NCI-H446 treated with DMSO at 0.1 percent for 48 hours (cell line): ENCODE results near the gene MATCAP1.

Experiments used
- DNase-seq: peaks from one replicate; lab custom pipeline; 2025; lab: John Stamatoyannopoulos, UW

Gene MATCAP1

DNA sequence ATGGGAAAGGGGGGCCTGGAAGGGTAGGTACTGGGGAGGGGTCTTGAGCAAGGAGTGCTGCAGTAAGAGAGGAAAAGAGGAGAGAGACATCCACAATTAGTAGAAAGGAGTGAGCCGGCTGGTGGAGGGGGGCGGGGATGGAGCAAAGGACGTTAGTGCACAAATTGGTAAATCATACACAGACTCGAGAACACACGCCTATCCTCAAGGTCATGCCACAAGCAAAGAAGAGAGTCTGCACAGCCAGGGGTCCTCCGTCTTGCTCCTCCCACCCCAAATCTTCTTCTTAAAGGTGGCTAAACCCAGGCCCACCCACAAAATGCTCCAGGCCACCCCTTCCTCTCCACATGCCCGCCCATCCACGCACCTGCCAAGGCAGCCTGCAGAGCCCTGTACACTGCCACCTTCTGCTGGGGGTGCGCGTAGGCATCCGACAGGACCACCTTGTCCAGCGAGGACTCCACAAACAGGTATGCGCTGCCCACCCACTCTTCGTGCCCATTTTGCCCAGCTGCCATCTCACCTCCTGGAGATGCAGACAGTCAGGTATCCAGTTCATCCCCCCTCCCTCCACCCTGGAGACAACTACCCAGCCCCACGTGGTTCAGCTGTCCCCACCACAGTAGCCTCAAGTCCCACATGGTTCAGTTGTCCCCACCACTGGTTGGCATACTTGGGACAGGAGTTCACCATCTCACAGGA lies 27.5 kb downstream of the MATCAP1 start:
- no peak for DNase-seq

DNA sequence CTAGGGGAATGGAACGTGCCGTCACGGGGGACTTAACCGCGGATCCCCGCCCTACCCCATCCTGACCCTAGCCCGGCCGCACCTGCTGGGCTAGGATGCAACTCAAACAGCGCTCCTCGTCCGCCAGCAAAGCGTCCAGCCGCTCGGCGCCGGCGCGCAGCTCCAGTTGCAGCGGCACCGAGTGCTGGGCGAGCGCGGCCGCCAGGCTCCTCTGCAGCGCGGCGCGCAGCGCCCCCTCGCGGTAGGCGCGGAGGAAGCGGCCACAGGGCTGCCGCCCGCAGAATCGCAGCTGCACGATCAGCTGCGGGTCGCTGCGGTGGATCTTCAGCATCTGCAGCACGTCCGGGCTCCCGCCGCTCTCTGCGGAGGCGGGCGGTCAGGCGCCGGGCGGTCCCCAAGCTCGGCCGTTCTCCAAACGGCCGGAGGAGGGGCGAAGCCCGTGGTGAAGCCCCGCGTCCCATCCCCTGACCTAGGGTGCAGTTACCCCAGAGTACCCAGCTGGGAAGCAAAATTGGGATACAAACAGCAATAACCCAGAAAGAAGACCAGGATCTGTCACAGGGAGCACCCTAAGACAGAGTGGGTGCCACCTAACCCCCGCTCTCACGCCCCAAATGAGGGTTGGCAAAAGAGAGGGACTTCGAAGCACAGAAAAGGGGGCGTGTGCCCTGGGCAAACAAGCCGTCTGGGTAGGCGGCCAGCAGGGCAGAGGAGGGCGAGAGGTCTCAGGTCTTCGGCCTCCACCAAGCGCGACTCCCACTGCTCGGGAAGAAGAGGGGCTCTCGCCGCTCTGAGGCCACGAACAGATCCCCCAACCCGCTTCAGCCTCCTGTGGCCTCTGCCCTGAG lies 28.2 kb downstream of the MATCAP1 start:
- DNase-seq: peak; percentile 9

DNA sequence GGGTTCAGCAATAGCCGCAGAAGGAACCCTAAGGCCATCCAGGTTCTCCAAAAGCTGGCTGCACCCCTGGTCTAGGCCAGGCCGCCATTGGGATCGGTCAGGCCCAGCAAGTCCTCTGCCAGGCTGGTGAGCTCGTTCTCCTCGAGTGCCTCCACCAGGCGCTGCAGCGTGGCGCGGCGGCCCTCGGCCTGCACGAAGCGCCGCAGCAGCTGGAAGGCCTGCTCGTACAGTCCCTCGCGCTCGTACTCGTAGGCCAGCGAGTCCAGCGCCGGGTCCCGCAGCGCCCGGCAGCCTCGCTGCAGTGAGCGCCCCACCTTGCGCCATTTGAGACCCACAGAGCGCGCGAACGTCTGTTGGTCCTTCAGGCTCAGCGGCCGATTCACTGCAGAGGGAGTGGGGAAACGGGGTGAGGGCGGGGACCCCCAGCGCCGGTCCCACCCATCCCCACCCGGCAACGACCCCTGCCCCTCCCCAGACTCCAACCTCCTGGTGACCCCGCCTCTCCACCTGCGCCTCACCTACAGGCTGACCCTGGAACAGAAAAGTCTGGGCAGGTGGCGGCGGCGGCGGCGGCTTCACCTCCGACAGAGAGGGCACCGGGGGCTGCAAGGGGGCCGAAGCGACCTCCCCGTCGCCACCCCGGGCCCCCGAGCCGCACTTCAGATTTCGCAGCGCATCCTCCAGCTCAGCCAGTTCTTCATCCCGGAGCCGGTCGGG lies 29.0 kb downstream of the MATCAP1 start:
- DNase-seq: no peak

DNA sequence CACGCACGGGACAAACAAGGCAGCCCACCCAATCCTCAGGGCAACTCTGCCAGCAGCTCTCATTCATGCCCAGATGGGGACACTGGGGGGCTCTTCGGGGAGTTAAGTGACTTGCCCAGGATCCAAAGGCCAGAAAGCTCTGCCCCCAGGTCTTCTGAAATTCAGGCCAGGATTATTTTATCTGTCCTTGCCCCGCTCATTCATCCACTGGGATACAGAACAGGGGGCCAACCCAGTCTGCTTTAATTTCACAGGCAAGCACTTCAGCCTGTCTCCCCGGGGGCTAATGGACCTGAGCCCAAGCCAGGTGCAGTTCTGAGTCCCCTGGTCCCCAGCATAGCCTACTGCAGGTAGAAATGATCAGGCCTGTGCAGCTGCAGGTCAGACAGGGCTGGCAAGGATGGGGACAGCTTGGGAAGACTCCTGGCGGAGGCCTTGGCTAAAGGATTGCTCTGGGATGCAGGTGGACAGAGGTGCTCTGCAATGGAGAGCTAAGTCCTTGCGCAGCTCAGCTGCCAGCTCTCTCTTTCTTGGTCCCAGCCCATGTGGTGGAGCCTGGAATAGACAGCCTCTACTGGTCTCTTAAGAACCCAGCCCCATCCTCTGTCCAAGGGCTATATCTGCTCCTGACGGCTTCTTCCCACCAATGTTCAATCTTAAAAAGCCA lies 32.2 kb downstream of the MATCAP1 start:
- no peak for DNase-seq

GRCh38 chr16:67150833-67151396 lies 32.8 kb downstream of the MATCAP1 start, which contains the start of gene B3GNT9:
Gene B3GNT9, minus strand, starts transcription at chr16:67150998. Its CDS starts 513 bp downstream, at chr16:67150485.
- peak; percentile 45 for DNase-seq

DNA sequence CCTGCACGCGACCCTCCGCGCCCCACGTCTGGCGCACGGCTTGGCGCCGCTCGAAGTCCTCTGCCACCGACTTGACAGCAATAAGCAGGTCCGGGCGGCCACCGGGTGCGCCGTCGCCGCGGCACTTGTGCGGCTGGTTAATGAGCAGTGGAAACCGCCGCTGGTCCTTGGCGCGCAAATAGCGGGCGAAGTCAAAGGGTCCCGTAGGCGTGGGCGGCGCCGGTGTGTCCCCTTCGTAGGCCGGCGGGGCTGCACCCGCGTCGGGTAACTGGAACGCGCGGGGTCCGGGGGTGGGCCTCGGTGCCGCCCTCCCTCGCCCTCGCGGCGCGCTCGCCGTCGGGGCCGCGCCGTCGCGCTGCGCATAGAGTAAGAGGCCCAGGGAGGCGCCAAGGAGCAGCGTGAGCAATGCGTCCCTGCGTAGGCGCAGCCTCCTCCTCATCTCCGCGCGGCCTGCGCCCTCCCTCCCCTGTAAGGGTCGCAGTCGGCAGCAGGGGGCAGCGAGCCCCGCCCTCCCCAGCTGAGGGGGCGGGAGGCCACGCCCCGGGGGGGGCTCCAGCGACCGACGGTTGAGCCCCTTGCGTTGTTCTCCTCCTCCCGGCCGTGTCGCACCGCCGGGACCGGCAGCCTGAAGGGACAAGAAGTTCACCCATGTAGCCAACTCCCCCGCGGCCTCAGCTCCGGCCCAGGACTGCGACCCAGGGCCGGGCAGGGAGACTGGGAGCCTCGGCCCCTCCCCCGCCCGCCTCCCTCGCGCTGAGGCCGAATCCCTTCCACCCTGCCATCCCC lies 33.5 kb downstream of the MATCAP1 start:
- DNase-seq: no peak

- no peak for DNase-seq
These were observed 34.3 kb downstream of the MATCAP1 start for GRCh38 chr16:67149276-67150046.

DNA sequence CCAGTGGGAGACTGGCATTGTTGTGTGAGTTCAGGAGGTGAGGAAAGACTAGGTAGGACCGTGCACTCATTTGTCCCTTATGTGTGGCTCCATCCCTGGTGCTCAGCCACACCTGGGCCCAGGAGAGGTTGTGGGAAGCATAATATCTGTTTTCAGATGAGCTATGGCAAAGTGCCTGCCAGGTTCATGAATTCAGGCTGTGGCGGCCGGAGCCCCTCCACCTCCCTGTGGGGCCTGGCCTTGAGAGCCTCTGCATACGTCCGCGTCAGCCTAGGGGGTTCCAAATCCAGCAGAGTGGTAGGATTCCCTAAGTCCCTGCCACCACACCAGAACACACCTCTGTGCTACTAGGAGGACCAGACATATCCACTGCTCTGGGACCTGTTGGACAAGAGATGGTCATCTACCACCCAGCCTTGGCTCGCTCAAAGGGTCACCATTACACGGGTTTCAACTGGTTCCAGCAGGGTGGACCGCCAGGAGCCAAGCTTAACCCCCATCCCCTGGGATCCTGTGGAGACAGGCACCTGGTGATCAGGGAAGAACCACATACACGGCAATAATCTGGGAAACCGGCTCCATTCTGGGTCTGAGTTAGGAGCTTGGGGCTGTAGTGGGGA lies 35.0 kb downstream of the MATCAP1 start:
- no peak for DNase-seq

DNA sequence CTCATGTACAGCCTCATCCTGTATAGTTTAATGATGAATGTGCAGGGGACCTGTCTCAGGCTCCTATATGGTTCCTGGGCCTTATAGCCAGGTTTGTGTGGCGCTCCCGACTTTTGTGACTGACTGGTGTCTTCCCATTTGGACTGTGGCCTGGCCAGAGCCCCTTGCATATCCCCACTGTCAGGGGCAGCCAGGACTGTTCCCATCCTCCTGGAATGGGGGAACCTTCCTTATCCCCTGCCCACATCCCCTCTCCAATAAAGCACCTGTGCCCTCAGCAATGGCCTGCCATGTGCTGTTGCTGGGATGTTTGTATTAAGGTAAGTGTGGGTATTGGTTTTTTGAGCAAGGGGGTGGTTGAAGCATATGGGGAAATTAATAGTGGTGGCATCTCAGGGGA lies 35.5 kb downstream of the MATCAP1 start:
- DNase-seq: no peak

DNA sequence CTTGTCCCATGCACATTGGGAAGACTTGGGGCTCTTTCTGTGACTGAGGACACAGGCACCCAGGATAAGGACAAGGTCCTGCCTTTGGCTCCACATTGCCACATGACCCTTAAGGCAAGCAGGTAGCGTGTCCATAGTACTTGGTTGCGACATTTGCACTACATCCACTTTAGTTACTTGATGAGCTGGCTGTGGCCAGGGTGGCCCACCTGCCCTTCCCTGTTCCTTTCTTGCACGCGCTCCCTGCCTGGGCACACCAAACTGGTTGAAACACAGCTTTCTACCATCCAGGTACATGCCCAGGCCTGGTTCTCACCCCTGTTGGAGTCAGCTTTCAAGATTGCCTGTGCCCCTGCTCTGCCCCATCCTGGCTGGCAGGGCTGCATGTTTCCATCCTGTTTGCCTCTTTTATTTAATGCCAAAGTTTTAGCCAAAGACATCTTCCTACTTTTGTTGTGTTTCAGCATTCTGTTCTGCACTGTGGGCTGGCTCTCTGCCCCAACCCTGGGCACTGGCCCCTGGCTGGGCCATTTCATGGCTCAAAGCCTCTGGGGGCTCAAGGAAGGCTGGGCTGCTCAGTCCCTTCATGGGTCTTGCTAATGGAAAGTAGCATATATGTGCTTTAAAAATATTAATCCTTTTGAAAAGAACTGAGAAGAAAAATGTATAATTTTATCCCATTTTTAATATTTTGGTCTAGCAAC lies 36.2 kb downstream of the MATCAP1 start:
- DNase-seq: no peak

DNA sequence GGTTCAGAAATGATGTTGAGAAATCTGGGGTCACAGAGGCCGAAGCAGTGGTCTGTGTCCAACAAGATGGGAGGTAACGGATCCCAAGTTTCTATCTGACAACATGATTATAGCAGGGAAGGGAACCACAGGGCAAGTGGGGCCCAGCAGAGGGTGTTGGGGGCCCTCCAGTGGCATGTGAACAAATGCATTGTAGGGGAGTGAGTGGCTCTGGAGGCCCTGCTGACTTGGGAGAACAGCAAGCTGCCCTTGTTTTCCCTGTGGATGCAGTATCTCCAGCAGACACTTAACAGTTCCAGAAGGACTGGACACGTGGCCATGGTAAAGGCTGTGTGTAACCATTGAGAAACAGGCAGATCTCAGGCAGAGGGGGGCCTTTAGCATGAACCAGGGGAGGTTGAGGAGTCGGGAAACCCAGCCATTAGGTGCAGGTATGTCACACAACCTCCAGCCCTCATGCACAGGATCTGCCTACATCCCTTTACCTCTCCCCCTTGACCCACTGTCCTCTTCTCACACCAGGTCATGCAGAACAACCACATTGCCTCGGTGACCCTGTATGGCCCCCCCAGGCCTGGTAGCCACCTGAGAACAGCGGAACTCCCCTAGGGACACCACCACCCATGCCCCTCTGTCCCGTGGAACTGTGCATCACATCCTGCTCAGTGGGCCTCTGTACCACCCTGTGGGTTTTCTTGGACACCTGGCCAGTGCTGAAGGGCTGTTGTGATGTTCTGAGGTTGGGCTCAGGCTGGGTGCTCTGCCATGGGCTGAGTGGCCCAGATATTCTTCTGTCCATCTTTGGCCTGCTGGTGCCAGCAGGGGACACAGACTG lies 37.0 kb downstream of the MATCAP1 start:
- no peak for DNase-seq

DNA sequence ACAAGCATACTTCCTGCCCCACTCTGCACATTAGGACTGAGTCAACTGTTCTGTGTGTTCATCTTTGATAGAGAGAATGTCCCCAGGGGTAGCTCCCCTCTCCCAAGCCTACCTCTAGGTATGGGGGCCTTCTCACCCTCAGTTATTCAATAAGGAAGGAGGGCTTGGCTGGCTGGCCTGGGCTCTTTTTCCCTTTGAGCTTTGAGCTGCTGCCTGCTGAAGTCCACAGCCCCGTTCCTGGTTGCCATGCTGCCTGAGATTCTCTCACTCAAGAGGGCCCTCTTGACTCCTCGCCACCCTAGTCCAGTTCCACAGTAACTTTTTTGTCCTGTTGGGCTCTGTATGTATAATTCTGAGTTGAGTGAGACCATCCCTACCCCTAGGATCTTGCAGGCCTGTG lies 38.0 kb downstream of the MATCAP1 start:
- DNase-seq: no peak

DNA sequence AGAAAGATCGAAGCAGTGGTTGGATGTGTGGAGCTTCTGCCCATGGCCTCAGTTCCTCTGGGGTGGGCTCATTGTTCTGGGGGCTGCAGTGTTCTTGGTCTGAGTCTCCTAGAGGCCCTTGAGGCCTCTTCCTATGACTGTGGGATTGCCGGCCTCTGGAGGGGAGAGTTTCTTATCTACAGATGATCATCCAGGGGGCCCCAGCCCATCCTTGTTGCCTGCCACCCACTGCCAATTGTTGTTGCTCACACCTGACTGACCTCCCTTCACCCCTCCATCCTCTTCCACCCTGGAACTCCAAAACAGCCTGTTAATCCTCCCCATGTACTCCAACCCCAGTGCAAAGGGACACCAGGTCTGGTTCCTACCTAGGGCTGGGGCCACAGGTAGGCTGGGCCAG lies 38.8 kb downstream of the MATCAP1 start:
- DNase-seq: no peak

- no peak for DNase-seq
These were observed 41.4 kb downstream of the MATCAP1 start for GRCh38 chr16:67142342-67142741.

GRCh38 chr16:67141391-67141790 lies 42.4 kb downstream of the MATCAP1 start:
- no peak for DNase-seq

DNA sequence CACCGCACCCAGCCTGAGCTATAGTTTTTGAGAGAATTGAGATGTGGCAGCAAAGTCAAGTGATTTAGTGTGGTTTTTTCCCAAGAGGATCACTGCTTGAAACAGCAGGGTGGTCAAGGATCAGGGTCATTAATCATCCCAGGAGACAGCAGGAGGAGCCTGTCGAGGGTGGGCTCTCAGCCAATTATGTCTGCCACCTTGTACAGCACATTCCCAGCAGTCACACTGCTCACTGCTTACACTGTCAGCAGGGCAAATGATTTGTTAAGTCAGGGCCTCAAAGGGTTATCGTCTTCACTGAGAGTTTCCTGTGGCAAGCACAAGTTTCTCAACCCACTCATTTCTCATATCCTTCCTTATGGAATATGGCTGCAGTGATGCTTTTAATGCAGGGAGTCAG lies 46.2 kb downstream of the MATCAP1 start:
- DNase-seq: no peak

GRCh38 chr16:67129422-67129821 lies 54.3 kb downstream of the MATCAP1 start:
- DNase-seq: no peak

- DNase-seq: no peak
These were observed 54.9 kb downstream of the MATCAP1 start for GRCh38 chr16:67128887-67129286.
